Neutrophil (primary cell): Measurements from ENCODE around the gene ALDH8A1.

Experiments used
- H3K27ac ChIP-seq: fragments of 200-600 bp; sonication (generic); 2 replicates; pipeline ENCODE4 v1.5.1; 2016; ENCODE audit warnings: mild to moderate bottlenecking, moderate library complexity
- H3K27me3 ChIP-seq: fragments of 200-600 bp; sonication (generic); 2 replicates; pipeline ENCODE4 v1.6.0; 2016; ENCODE audit warnings: mild to moderate bottlenecking
- H3K36me3 ChIP-seq: fragments of 200-600 bp; sonication (generic); 2 replicates; pipeline ENCODE4 v1.5.1; 2017
- H3K4me1 ChIP-seq, 2 experiments: fragments of 200-600 bp in 1 of 2; sonication (generic) in 1 of 2; 1 replicate in 1 of 2; 2 replicates in 1 of 2; pipeline versions ENCODE4 v1.5.1 to v1.6.1; 2013 to 2016; ENCODE audit warnings: low read depth in 1 of 2, low read length in 1 of 2, mild to moderate bottlenecking in 1 of 2, moderate library complexity in 1 of 2; ENCODE audit not compliant: control insufficient read depth in 1 of 2, insufficient read depth in 1 of 2
- H3K4me3 ChIP-seq, 2 experiments: fragments of 200-600 bp in 1 of 2; sonication (generic) in 1 of 2; 1 replicate in 1 of 2; 2 replicates in 1 of 2; pipeline ENCODE4 v1.5.1; 2013 to 2016; ENCODE audit warnings: low read depth in 1 of 2, low read length in 1 of 2, mild to moderate bottlenecking in 1 of 2, moderate library complexity in 1 of 2
- H3K9me3 ChIP-seq: fragments of 200-600 bp; sonication (generic); 2 replicates; pipeline ENCODE4 v1.5.1; 2016
- TF ChIP-seq, protein P1 (sequence below): fragments of 200-600 bp; sonication (generic); IDR thresholded peaks from 2 replicates; pipeline ENCODE4 v1.5.1; 2016; ENCODE audit warnings: antibody characterized with exemption

Gene ALDH8A1

DNA sequence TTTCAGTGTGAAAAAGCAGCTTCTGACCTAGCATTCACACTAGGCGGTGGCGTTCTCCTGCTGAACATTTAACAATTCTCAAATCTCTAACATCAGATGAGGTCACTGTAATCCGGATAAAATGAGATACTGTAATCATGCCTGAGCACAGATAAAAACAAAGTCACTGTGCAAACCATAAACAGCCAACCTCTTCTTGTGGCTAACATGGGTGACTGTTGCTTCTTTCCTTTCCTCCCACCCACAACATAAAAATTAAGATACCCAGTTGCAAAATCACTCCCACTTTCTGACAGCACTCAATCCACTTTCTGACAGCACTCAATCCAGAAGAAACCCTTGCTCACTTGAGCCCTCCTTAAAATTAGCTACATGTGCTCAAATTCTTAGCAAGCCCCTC lies 11.5 kb upstream of the ALDH8A1 start:
- Histone ChIP-seq H3K4me3 (no peak overlapping the region), H3K4me1 (no peaks in the 10 kb centered on the region)
- TF ChIP-seq, protein P1, sequence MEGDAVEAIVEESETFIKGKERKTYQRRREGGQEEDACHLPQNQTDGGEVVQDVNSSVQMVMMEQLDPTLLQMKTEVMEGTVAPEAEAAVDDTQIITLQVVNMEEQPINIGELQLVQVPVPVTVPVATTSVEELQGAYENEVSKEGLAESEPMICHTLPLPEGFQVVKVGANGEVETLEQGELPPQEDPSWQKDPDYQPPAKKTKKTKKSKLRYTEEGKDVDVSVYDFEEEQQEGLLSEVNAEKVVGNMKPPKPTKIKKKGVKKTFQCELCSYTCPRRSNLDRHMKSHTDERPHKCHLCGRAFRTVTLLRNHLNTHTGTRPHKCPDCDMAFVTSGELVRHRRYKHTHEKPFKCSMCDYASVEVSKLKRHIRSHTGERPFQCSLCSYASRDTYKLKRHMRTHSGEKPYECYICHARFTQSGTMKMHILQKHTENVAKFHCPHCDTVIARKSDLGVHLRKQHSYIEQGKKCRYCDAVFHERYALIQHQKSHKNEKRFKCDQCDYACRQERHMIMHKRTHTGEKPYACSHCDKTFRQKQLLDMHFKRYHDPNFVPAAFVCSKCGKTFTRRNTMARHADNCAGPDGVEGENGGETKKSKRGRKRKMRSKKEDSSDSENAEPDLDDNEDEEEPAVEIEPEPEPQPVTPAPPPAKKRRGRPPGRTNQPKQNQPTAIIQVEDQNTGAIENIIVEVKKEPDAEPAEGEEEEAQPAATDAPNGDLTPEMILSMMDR: no peak

DNA sequence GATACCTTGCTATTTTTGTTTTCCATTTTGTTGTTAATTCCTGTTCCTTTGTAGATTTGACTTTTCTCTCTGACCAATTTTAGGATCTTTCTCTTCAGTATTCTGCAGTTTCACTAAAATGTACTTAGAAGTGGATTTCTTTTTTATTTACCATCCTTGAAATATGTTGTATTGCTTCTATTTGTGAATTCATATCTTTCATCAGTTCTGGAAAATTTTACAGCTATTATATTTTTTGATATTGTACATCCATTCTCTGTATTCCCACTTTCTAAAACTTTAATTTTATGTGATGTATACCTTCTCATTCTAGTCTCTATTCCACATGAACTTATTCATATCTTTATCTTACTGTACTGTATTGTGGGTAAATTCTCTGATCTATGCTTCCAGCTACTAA lies 9.7 kb upstream of the ALDH8A1 start:
- Histone ChIP-seq H3K4me3 (no peak overlapping the region), H3K27ac (no peak overlapping the region)
- TF ChIP-seq, protein P1: no peak

More for the DNA sequence above, 11.5 kb upstream of the ALDH8A1 start:
- Histone ChIP-seq H3K36me3 (peaks cover 46% of the 10 kb centered on the region), H3K27me3 (no peaks in the 10 kb centered on the region), H3K9me3 (no peaks in the 10 kb centered on the region), H3K27ac (no peak overlapping the region)

DNA sequence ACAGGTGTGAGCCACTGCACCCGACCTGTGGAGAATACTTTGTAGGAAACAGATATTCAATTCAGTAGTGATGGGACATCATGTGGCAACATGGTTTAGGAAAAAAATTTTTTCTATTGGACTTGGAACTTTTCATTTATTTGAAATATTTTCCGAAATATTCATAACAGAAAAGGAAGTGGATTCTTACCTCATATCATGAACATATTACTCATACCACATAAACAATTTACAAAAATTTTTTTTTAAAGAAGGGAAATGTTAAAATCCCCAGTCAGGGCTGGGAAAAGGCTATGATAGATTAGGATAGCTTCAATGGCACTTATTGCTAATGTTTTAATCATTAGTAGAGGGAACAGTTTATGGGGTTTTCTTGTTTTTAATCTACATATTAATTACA lies 6.8 kb upstream of the ALDH8A1 start:
- Histone ChIP-seq H3K4me1 (no peaks in the 10 kb centered on the region), H3K36me3 (peaks cover 8% of the 10 kb centered on the region), H3K4me3 (no peak overlapping the region), H3K27ac (no peak overlapping the region), H3K27me3 (no peaks in the 10 kb centered on the region), H3K9me3 (no peaks in the 10 kb centered on the region)
- TF ChIP-seq, protein P1: no peak

More for the DNA sequence above, 9.7 kb upstream of the ALDH8A1 start:
- H3K36me3 ChIP-seq: peaks cover 31% of the 10 kb centered on the region
- no peaks in the 10 kb centered on the region for H3K9me3 ChIP-seq
- H3K27me3 ChIP-seq: no peaks in the 10 kb centered on the region
- H3K4me1 ChIP-seq: no peaks in the 10 kb centered on the region

DNA sequence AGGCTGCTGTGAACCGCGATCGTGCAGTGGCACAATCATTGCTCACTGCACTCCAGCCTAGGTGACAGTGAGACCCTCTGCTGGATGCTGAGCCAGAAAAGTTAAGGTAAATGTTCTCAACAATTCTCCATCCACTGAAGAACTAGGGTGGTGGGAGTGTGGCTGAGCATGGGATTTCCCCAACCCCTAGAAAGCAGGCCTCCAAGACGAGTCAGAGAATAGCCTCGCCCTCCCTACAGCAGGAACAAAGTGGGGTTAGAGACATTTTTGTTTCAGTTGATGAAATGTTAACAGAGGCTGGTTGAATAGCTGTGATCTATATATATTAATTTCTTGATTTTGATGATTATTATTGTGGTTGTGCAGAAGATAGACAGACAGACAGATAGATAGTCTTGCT lies 6.1 kb upstream of the ALDH8A1 start:
- H3K4me3 ChIP-seq: no peak overlapping the region
- TF ChIP-seq, protein P1: no peak
- no peak overlapping the region for H3K27ac ChIP-seq
- H3K4me1 ChIP-seq: no peaks in the 10 kb centered on the region
- no peaks in the 10 kb centered on the region for H3K27me3 ChIP-seq
- peaks cover 5% of the 10 kb centered on the region for H3K36me3 ChIP-seq
- no peaks in the 10 kb centered on the region for H3K9me3 ChIP-seq

DNA sequence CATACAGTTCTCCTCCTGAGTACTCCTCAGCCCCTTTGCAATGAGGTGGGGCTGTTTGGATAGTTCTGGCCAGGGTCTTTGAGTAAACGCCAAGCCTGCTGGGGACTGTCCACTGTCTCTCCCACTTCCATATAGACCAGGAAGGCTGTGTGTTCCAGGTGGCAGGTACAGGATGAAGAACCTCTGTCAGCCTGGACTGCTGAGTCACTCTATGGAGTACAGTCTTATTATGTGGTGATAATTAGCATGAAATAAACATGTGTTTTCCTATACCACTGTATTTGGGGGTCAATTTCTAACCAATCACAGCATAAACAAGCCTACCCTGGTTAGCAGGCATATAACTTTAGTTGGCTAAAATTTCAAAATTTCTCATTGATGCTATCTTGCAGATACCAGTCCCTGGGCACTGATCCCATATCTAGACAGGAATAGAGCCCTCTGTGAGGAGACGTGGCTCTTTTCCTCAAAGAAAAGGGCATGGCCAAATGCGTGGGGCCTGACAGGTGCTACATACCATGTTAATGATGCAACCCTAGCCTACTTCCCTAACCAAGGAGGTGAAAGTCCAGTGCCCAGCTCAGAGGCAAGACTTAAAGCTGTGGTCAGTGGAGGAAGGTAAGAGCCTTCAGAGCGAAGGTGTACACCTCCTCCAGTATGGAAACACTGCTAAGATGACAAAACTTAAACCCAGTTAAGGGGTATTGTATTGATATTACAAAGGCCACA lies 4.5 kb upstream of the ALDH8A1 start:
- Histone ChIP-seq H3K27me3 (no peaks in the 10 kb centered on the region), H3K4me3 (no peak overlapping the region), H3K36me3 (peaks cover 5% of the 10 kb centered on the region), H3K9me3 (no peaks in the 10 kb centered on the region), H3K27ac (no peak overlapping the region), H3K4me1 (no peaks in the 10 kb centered on the region)
- TF ChIP-seq, protein P1: no peak
